ENCODE measurements around the gene FPR3. TPM values are rescaled to one million over a fixed set of nuclear protein-coding genes. Genes with fewer than 3 reads are reported as not detected.
"Not testable (repeated sequence)": the region's sequence is repeated elsewhere in the genome, so short reads cannot be mapped to it uniquely, and the experiment has no call there.

FPR3 gene
- total RNA-seq, 1 donor from 2014 or later, result not detected

DNA sequence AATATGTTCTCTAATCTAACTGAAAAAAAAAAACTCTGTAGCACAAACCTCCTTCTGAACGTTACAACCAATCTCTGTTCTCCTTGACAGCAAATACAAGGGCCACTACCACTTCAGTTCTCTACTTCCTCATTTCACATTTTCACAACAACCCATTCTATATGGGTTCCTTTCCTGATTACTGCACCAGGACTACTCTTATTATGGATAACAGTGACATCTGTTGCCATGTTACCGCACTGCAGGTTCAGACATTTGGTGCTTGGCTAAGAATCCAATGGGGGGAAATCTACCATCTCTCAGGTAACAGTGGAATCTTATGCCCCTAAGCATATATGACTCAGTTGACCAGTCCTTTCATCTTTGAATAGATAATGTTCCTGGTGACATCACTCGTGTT is 11.6 kb upstream of the FPR3 start:
- DNase-seq (ENCODE audit: extremely low read depth, low read depth, low spot score), result no peak

GRCh38 chr19:51784109-51784785 is 10.7 kb upstream of the FPR3 start:
- DNase-seq (ENCODE audit: extremely low read depth, low read depth, low spot score), result no peak

GRCh38 chr19:51784922-51785690 is 9.9 kb upstream of the FPR3 start:
- no peak for DNase-seq (ENCODE audit: extremely low read depth, low read depth, low spot score)

- DNase-seq (ENCODE audit: extremely low read depth, low read depth, low spot score), result no peak
Measured at GRCh38 chr19:51786646-51787494, 8.1 kb upstream of the FPR3 start.

GRCh38 chr19:51788029-51788428 is 6.9 kb upstream of the FPR3 start:
- DNase-seq (ENCODE audit: extremely low read depth, low read depth, low spot score), result no peak

- DNase-seq (ENCODE audit: extremely low read depth, low read depth, low spot score), result no peak
Measured at GRCh38 chr19:51789061-51789795, 5.7 kb upstream of the FPR3 start.

DNA sequence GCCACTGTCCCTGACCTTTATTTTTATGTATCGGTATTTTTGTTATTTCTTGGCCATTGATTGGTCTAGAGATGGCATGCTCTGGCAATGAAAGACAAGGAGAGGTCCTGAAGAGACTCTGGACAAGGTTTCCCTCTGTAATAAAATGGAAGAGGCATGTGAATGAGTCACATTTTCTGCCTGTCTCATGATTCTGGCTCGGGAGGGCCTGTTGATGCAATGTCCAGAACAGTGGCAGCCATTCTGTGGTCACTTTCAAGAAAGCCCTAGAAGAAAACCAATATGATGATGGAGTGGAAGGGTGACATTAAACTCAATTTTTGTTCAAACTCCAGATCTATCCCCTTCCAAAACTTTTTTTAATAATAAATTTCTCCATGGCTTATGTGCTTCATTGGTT is 2.0 kb upstream of the FPR3 start:
- DNase-seq (ENCODE audit: extremely low read depth, low read depth, low spot score), result no peak

DNA sequence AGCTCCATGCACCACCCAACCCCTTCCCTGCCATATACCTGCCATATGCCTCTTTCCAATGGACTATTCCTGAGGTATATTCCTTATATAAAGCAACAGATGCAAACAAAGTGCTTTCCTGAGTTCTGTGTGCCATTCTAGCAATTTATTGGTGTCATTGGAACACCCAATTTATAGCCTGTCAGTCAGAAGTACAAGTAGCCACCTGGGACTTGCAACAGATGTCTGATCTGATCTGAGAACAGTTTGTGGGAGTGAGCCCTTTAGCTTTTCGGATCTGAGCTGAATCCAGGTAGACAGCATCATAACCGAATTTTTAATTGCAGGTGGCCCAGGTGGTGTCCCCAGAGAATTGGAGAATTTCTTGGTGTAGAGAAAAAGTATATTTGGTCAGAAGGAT is 963 bp upstream of the FPR3 start:
- DNase-seq (ENCODE audit: extremely low read depth, low read depth, low spot score), result no peak

DNA sequence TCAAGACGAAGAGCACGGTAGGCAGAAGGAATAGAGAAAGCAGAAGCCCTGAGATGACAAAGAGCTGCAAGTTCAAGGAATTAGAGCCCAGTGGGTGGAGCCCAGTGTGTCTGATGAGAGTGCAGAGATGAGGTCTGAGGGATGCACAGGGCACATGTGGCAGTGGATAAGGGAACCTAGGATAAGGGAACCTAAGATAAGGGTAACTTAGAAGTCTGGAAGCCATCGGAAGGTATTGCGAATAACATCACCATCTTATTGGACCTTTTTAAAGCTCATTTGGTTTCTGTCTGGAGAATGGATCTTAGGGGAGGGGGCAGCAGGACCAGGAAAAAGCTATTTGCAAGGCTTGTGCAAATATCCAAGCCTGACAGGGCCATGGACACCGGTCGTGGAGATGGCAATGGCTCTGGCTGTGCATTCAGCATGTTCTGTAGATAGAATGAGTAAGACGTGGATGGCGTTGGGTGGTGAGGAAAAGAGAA is 1.3 kb downstream of the FPR3 start:
- DNase-seq (ENCODE audit: extremely low read depth, low read depth, low spot score), result no peak

- DNase-seq (ENCODE audit: extremely low read depth, low read depth, low spot score), result no peak
Measured at GRCh38 chr19:51797480-51797879, 2.5 kb downstream of the FPR3 start.

GRCh38 chr19:51798062-51798461 is 3.1 kb downstream of the FPR3 start:
- DNase-seq (ENCODE audit: extremely low read depth, low read depth, low spot score), result no peak

- peak; percentile 68 for DNase-seq (ENCODE audit: extremely low read depth, low read depth, low spot score)
Measured at GRCh38 chr19:51799034-51799773, 4.2 kb downstream of the FPR3 start.

DNA sequence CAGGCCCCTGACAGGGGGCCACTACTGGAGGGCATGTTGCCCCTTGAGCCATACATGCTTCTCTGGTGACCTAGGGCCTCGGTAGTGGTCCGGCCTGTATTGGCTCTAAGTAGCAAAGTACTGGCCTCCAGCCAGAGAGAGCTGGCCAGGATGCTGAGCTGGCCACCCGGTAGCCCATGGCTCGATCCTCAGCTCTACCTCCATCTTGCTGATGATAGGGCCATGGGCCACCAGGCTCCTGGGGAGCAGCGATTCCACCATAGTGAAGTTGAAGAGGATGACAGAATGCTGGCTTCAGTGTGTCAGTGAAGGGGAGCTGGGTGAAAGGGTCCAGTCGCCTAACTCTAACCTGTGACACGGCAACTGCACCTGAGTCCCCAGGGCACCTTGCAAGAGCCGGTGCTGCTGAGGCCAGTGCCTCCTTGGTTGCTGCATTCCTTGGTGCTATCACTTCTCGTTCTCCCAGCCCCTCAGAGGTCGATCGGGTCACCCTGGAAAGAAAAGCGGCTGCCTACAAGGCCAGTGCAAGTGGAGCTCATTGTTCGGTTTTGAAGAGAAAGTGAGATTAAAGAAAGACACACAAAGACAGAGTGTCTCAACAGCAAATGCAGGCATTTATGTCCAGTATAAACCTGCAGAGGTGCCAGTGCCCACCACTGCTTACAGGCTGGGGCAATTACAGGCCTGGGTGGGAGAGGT is 5.0 kb downstream of the FPR3 start:
- DNase-seq (ENCODE audit: extremely low read depth, low read depth, low spot score), result no peak

- no peak for DNase-seq (ENCODE audit: extremely low read depth, low read depth, low spot score)
Measured at GRCh38 chr19:51800473-51801244, 5.7 kb downstream of the FPR3 start.

GRCh38 chr19:51802775-51803174 is 7.8 kb downstream of the FPR3 start:
- DNase-seq (ENCODE audit: extremely low read depth, low read depth, low spot score), result no peak

- DNase-seq (ENCODE audit: extremely low read depth, low read depth, low spot score), result no peak
Measured at GRCh38 chr19:51803519-51803918, 8.6 kb downstream of the FPR3 start.

DNA sequence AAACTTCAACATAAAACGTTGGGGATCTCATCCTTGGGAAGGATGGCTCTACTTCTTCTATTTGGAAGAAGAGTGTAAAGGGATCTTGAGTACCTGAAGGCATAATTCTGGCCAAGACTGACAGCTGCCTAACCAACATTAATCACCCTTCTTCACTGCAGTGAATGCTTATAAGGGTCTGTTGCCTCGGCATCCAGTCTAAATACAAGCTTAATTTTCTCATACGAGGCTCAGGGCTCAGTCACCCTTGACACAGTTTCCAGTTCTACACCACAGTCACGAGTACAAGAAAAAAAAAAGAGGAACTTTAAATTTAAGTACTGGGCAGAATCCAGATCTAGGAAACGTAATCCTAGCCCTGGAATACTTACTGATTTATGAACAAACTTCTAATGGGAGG is 9.0 kb downstream of the FPR3 start:
- DNase-seq (ENCODE audit: extremely low read depth, low read depth, low spot score), result no peak

DNA sequence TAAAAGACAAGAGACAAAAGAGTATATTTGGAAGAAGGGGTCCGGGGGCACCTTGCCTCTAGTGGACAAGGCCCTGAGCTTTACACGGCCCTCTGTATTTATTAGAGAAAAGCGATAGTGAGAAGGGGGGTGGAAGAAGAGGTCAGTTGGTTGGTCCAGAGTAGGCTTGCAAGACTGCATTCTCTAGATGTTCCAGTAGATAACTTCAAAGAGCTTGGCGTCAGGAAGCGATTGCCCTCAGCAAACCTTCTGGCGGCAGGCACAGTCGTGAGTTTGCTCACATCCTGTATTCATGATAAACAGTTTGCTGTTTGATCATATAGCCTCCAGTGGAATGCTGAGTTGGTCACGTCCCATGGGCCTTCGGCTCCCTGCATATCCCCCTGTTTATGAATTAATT is 9.8 kb downstream of the FPR3 start:
- DNase-seq (ENCODE audit: extremely low read depth, low read depth, low spot score), result not testable (repeated sequence)

GRCh38 chr19:51805396-51805795 is 10.4 kb downstream of the FPR3 start:
- DNase-seq (ENCODE audit: extremely low read depth, low read depth, low spot score), result not testable (repeated sequence)

Measured in glomerular endothelial cell (primary cell).